H1 (cell line): ENCODE results near the gene TMX2. TPM values are rescaled to one million over a fixed set of nuclear protein-coding genes. Genes with fewer than 3 reads are reported as not detected.

Experiments used
- BACH1 ChIP-seq: IDR thresholded peaks from 2 replicates; pipeline ENCODE4 v1.6.1; 2012; ENCODE audit warnings: low read length, improper control_type of control experiment
- CREB1 ChIP-seq: IDR thresholded peaks from 2 replicates; pipeline ENCODE4 v1.6.1; 2012; ENCODE audit warnings: inconsistent platforms
- CTBP2 ChIP-seq: IDR thresholded peaks from 2 replicates; pipeline ENCODE4 v1.7.0; 2011; ENCODE audit warnings: borderline replicate concordance, mild to moderate bottlenecking, moderate library complexity, mixed read lengths, low read length; ENCODE audit not compliant: insufficient read depth, insufficient read length
- EGR1 ChIP-seq: IDR thresholded peaks from 2 replicates; pipeline ENCODE4 v1.6.1; 2011; ENCODE audit warnings: low read depth, low read length, borderline replicate concordance
- EP300 ChIP-seq, 2 experiments: IDR thresholded peaks; 1 replicate in 1 of 2; 2 replicates in 1 of 2; pipeline ENCODE4 v1.6.1; 2011 to 2012; ENCODE audit warnings: low read depth in 2 of 2, low read length in 2 of 2, mild to moderate bottlenecking in 2 of 2, borderline replicate concordance in 1 of 2, inconsistent platforms in 1 of 2, moderate library complexity in 1 of 2
- FOSL1 ChIP-seq: IDR thresholded peaks from 2 replicates; pipeline ENCODE4 v1.6.1; 2011; ENCODE audit warnings: mild to moderate bottlenecking, low read depth, low read length, moderate library complexity; ENCODE audit not compliant: insufficient read depth
- GABPA ChIP-seq: IDR thresholded peaks from 2 replicates; pipeline ENCODE4 v1.6.1; 2011; ENCODE audit warnings: mild to moderate bottlenecking, low read length, moderate library complexity, borderline replicate concordance; ENCODE audit not compliant: insufficient read depth
- HDAC2 ChIP-seq, 2 experiments: fragments of 300-600 bp in 1 of 2; sonication (generic) in 1 of 2; IDR thresholded peaks; 2 replicates each; pipeline ENCODE4 v1.6.1; 2011 to 2012; ENCODE audit warnings: low read depth in 2 of 2, low read length in 2 of 2, mild to moderate bottlenecking in 2 of 2, moderate library complexity in 2 of 2, borderline replicate concordance in 1 of 2, inconsistent platforms in 1 of 2
- HDAC6 ChIP-seq: IDR thresholded peaks from one replicate; pipeline ENCODE4 v1.7.1; 2012; ENCODE audit warnings: low read depth, mild to moderate bottlenecking, inconsistent platforms, low read length, moderate library complexity
- KDM4A ChIP-seq: IDR thresholded peaks from one replicate; pipeline ENCODE4 v1.7.1; 2012; ENCODE audit warnings: low read depth, mild to moderate bottlenecking, moderate library complexity, low read length, inconsistent platforms; ENCODE audit not compliant: severe bottlenecking
- NANOG ChIP-seq: IDR thresholded peaks from 2 replicates; pipeline ENCODE4 v1.6.1; 2011; ENCODE audit warnings: low read length, low read depth, mild to moderate bottlenecking, inconsistent platforms; ENCODE audit not compliant: insufficient read depth, poor library complexity, severe bottlenecking
- POU5F1 ChIP-seq: IDR thresholded peaks from 2 replicates; pipeline ENCODE4 v1.6.1; 2011; ENCODE audit warnings: low read depth, mild to moderate bottlenecking, low read length, moderate library complexity
- RAD21 ChIP-seq, 2 experiments: IDR thresholded peaks in 1 of 2; conservative IDR thresholded peaks in 1 of 2; 2 replicates each; pipeline ENCODE4 v1.6.1; 2011; ENCODE audit warnings: low read depth in 2 of 2, low read length in 2 of 2, improper control_type of control experiment in 1 of 2, inconsistent platforms in 1 of 2, mild to moderate bottlenecking in 1 of 2, moderate library complexity in 1 of 2
- RBBP5 ChIP-seq: IDR thresholded peaks from 2 replicates; pipeline ENCODE4 v1.7.1; 2012; ENCODE audit warnings: low read depth, mild to moderate bottlenecking, inconsistent platforms, low read length, moderate library complexity, borderline replicate concordance
- RXRA ChIP-seq: IDR thresholded peaks from 2 replicates; pipeline ENCODE4 v1.6.1; 2011; ENCODE audit warnings: low read depth, mild to moderate bottlenecking, low read length, moderate library complexity; ENCODE audit not compliant: insufficient read depth
- TEAD4 ChIP-seq: IDR thresholded peaks from 2 replicates; pipeline ENCODE4 v1.6.1; 2012; ENCODE audit warnings: low read depth, low read length, inconsistent platforms, mixed read lengths
- USF2 ChIP-seq: IDR thresholded peaks from 2 replicates; pipeline ENCODE4 v1.6.1; 2011; ENCODE audit warnings: low read length, improper control_type of control experiment
- ZNF274 ChIP-seq: IDR thresholded peaks from 2 replicates; pipeline ENCODE4 v1.7.0; 2012; ENCODE audit warnings: low read length, borderline replicate concordance; ENCODE audit errors: extremely low read depth
- polyA plus RNA-seq, 7 experiments: library from polyadenylated mRNA; depleted of rRNA in 3 of 7; stranded (reverse) in 5 of 7; unstranded in 2 of 7; fragments of >200 nt in 5 of 7; fragments of 200-250 nt in 2 of 7; gene quantifications; 1 replicate in 5 of 7; 2 replicates in 1 of 7; 4 replicates in 1 of 7; pipeline versions ENCODE4 v1.2.1 to v1.2.3, GENCODE V29; 2011 to 2013; ENCODE audit warnings: missing spikeins in 2 of 7, mixed read lengths in 2 of 7
- total RNA-seq: library from RNA; stranded (reverse); fragmentation: NEBNext Ultra II Directional; extraction: Animal tissue kit (Norgen Biotek cat#: 25700); gene quantifications from 2 replicates; pipeline ENCODE4 v1.2.1, GENCODE V29; 2021
- TF ChIP-seq, protein P1 (sequence below): IDR thresholded peaks from 2 replicates; pipeline ENCODE4 v1.6.1; 2011; ENCODE audit warnings: low read depth, mild to moderate bottlenecking, low read length; ENCODE audit not compliant: insufficient read depth
- TF ChIP-seq, protein P2 (sequence below): IDR thresholded peaks from 2 replicates; pipeline ENCODE4 v1.6.1; 2012; ENCODE audit warnings: inconsistent platforms

Gene TMX2
- total and polyA plus RNA-seq, 2 of the 8 experiments (the other 6 are each of a cell fraction or from before 2014, with no cell fraction given): 70.4 to 100.0 TPM

DNA sequence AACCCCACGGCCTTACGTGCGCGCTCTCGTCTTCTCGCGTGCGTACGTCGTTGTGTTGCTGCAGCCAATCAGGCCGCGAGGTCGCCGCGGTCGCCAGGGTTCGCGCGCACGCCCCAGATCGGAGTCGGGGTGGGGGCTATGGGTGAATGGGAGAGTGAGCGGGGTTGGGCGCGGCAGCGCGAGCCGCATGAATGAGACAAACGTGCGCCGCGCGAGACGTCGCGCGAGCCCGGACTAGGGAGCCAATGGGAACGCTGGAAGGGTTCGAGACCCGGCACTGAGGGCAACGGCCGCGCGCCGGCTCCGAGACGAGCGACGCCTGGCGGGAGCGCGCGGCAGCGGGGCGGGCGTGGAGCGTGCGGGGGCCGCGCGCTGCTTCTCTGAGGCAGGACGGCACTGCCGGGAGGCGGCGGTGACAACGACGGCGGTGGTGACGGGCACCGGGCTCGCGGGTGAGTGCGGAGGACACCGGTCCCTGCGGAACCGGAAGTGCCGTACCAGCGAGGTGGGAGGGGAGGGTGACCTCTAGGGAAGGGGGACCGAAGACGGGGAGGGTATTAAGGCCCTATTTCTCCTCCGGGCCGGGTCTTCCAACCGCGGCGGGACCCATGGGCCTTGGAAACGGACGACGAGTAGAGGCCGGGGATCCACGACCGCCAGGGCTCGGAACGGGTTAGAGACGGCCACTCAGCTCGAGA is 44.5 kb upstream of the TMX2 start, which contains the start of gene ZDHHC5 (continued):
- TF ChIP-seq EGR1 (no peak), BACH1 (peak; percentile 55; the same call in 1 of the 2 replicates), HDAC6 (no peak), KDM4A (peak; percentile 69), RBBP5 (peak; percentile 98; the same call in 1 of the 2 replicates), RXRA (no peak), CREB1 (peak; percentile 58; the same call in 1 of the 2 replicates), FOSL1 (no peak), EP300 (IDR thresholded peaks at IDR 0.05; ENCODE audit: borderline replicate concordance in 1 of 2, low read depth in 2 of 2, low read length in 2 of 2) (0 out of 3 replicates have a peak, but pooled peaks of 1 of the 2 experiments have one; percentile 27), RAD21 (IDR thresholded peaks at IDR 0.05 in 1 of 2, conservative IDR thresholded peaks at IDR 0.05 in 1 of 2; ENCODE audit: low read depth in 2 of 2, low read length in 2 of 2) (no peak), GABPA (peak; percentile 82), CTBP2 (no peak), ZNF274 (no peak), HDAC2 (IDR thresholded peaks at IDR 0.05; ENCODE audit: borderline replicate concordance in 1 of 2, low read depth in 2 of 2, low read length in 2 of 2) (no peak; a peak in 1 of 4 replicates), NANOG (peak; percentile 22), USF2 (no peak), TEAD4 (no peak), POU5F1 (no peak)
- TF ChIP-seq, protein P1, sequence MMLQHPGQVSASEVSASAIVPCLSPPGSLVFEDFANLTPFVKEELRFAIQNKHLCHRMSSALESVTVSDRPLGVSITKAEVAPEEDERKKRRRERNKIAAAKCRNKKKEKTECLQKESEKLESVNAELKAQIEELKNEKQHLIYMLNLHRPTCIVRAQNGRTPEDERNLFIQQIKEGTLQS: no peak
- TF ChIP-seq, protein P2, sequence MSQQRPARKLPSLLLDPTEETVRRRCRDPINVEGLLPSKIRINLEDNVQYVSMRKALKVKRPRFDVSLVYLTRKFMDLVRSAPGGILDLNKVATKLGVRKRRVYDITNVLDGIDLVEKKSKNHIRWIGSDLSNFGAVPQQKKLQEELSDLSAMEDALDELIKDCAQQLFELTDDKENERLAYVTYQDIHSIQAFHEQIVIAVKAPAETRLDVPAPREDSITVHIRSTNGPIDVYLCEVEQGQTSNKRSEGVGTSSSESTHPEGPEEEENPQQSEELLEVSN: peak; percentile 53; the same call in 1 of the 2 replicates
